ENCODE measurements around the gene THSD4.

Gene THSD4

GRCh38 chr15:71646767-71647486 lies 531.7 kb downstream of the THSD4 start:
- no peak for DNase-seq (ENCODE audit: low spot score)
- TF ChIP-seq CTCF (IDR thresholded peaks at IDR 0.05; ENCODE audit: extremely low read depth, missing control alignments), result no peak

GRCh38 chr15:71647487-71647808 lies 532.2 kb downstream of the THSD4 start:
- DNase-seq (ENCODE audit: low spot score), result no peak
- no peak for TF ChIP-seq CTCF (IDR thresholded peaks at IDR 0.05; ENCODE audit: extremely low read depth, missing control alignments)

GRCh38 chr15:71648095-71648494 lies 532.8 kb downstream of the THSD4 start:
- no peak for DNase-seq (ENCODE audit: low spot score)

GRCh38 chr15:71649894-71650293 lies 534.6 kb downstream of the THSD4 start:
- TF ChIP-seq CTCF (IDR thresholded peaks at IDR 0.05; ENCODE audit: extremely low read depth, missing control alignments), result no peak
- DNase-seq (ENCODE audit: low spot score), result no peak

More at GRCh38 chr15:71648095-71648494, 532.8 kb downstream of the THSD4 start:
- TF ChIP-seq CTCF (IDR thresholded peaks at IDR 0.05; ENCODE audit: extremely low read depth, missing control alignments), result no peak

- DNase-seq (ENCODE audit: low spot score), result no peak
- TF ChIP-seq CTCF (IDR thresholded peaks at IDR 0.05; ENCODE audit: extremely low read depth, missing control alignments), result no peak
Measured at GRCh38 chr15:71650603-71651002, 535.3 kb downstream of the THSD4 start.

GRCh38 chr15:71651750-71652186 lies 536.5 kb downstream of the THSD4 start:
- DNase-seq (ENCODE audit: low spot score), result peak; percentile 23
- TF ChIP-seq CTCF (IDR thresholded peaks at IDR 0.05; ENCODE audit: extremely low read depth, missing control alignments), result peak; percentile 25

- no peak for TF ChIP-seq CTCF (IDR thresholded peaks at IDR 0.05; ENCODE audit: extremely low read depth, missing control alignments)
- no peak for DNase-seq (ENCODE audit: low spot score)
Measured at GRCh38 chr15:71654042-71654719, 538.9 kb downstream of the THSD4 start.

All from GM20000 (cell line).